H9 (cell line): ENCODE data around the gene MRPL23. TPM values are rescaled to one million over a fixed set of nuclear protein-coding genes. Genes with fewer than 3 reads are reported as not detected.

Source experiments
- DNase-seq: peaks from one replicate; pipeline ENCODE4 v3.0.0-alpha.2; 2017
- H2AFZ ChIP-seq: one replicate; pipeline ENCODE4 v1.6.1; 2013; ENCODE audit warnings: mild to moderate bottlenecking, low read length, control low read depth, moderate library complexity
- H2AK5ac ChIP-seq: 2 replicates; pipeline ENCODE4 v1.6.1; 2013; ENCODE audit warnings: low read length, control low read depth, mixed read lengths; ENCODE audit not compliant: insufficient read length
- H2BK120ac ChIP-seq: one replicate; pipeline ENCODE4 v1.6.1; 2013; ENCODE audit warnings: low read depth, mild to moderate bottlenecking, low read length, control low read depth, inconsistent platforms; ENCODE audit not compliant: poor library complexity, severe bottlenecking
- H2BK12ac ChIP-seq: 2 replicates; pipeline ENCODE4 v1.6.1; 2013; ENCODE audit warnings: low read length, control low read depth, mixed read lengths, low read depth; ENCODE audit not compliant: insufficient read length
- H2BK15ac ChIP-seq: 2 replicates; pipeline ENCODE4 v1.6.1; 2013; ENCODE audit warnings: low read depth, low read length, control low read depth
- H2BK20ac ChIP-seq: one replicate; pipeline ENCODE4 v1.6.1; 2013; ENCODE audit warnings: low read depth, mild to moderate bottlenecking, low read length, control low read depth, inconsistent platforms; ENCODE audit not compliant: poor library complexity, severe bottlenecking
- H2BK5ac ChIP-seq: 2 replicates; pipeline ENCODE4 v1.6.1; 2013; ENCODE audit warnings: low read length, control low read depth, mixed read lengths; ENCODE audit not compliant: insufficient read length
- H3K14ac ChIP-seq: 2 replicates; pipeline ENCODE4 v1.6.1; 2013; ENCODE audit warnings: low read length, control low read depth; ENCODE audit not compliant: insufficient read depth
- H3K18ac ChIP-seq: 2 replicates; pipeline ENCODE4 v1.6.1; 2013; ENCODE audit warnings: low read depth, mild to moderate bottlenecking, mixed read lengths, low read length, control low read depth; ENCODE audit not compliant: insufficient read length
- H3K23ac ChIP-seq: 2 replicates; pipeline ENCODE4 v1.6.1; 2013; ENCODE audit warnings: low read length, control low read depth, mixed read lengths, low read depth; ENCODE audit not compliant: insufficient read length
- H3K23me2 ChIP-seq: 2 replicates; pipeline ENCODE4 v1.6.1; 2013; ENCODE audit warnings: low read depth, mild to moderate bottlenecking, mixed read lengths, low read length, control low read depth; ENCODE audit not compliant: insufficient read length, poor library complexity, severe bottlenecking
- H3K27ac ChIP-seq: 2 replicates; pipeline ENCODE4 v1.5.1; 2013; ENCODE audit warnings: low read length, control low read depth, mixed read lengths, low read depth; ENCODE audit not compliant: insufficient read length
- H3K27me3 ChIP-seq: 2 replicates; pipeline ENCODE4 v1.6.1; 2013; ENCODE audit warnings: low read length, control low read depth, inconsistent platforms; ENCODE audit not compliant: insufficient read depth
- H3K4ac ChIP-seq: 2 replicates; pipeline ENCODE4 v1.6.1; 2013; ENCODE audit warnings: low read depth, mild to moderate bottlenecking, control low read depth, inconsistent platforms, low read length, moderate library complexity
- H3K4me1 ChIP-seq: 2 replicates; pipeline ENCODE4 v1.6.1; 2013; ENCODE audit warnings: low read length, control low read depth, inconsistent platforms; ENCODE audit not compliant: insufficient read depth
- H3K4me2 ChIP-seq: 2 replicates; pipeline ENCODE4 v1.6.1; 2013; ENCODE audit warnings: low read length, control low read depth, mixed read lengths; ENCODE audit not compliant: insufficient read length, insufficient read depth
- H3K56ac ChIP-seq: 2 replicates; pipeline ENCODE4 v1.6.1; 2013; ENCODE audit warnings: low read depth, mild to moderate bottlenecking, mixed read lengths, low read length, control low read depth; ENCODE audit not compliant: insufficient read length
- H3K79me1 ChIP-seq: 2 replicates; pipeline ENCODE4 v1.6.1; 2013; ENCODE audit warnings: low read depth, mild to moderate bottlenecking, moderate library complexity, low read length, control low read depth, inconsistent platforms; ENCODE audit not compliant: insufficient read depth, poor library complexity, severe bottlenecking
- H3K79me2 ChIP-seq: 2 replicates; pipeline ENCODE4 v1.6.1; 2013; ENCODE audit warnings: low read length, control low read depth, inconsistent platforms; ENCODE audit not compliant: insufficient read depth
- H3K9ac ChIP-seq: 2 replicates; pipeline ENCODE4 v1.6.1; 2013; ENCODE audit warnings: low read length, control low read depth, mixed read lengths; ENCODE audit not compliant: insufficient read length; ENCODE audit errors: extremely low read depth
- H3K9me3 ChIP-seq: one replicate; pipeline ENCODE4 v1.6.1; 2013; ENCODE audit warnings: low read depth, low read length, inconsistent platforms; ENCODE audit not compliant: control insufficient read depth
- H3T11ph ChIP-seq: one replicate; pipeline ENCODE4 v1.6.1; 2013; ENCODE audit warnings: mild to moderate bottlenecking, low read length, control low read depth, inconsistent platforms
- H4K20me1 ChIP-seq: one replicate; pipeline ENCODE4 v1.6.1; 2013; ENCODE audit not compliant: control insufficient read depth, insufficient read length, insufficient read depth
- H4K5ac ChIP-seq: 2 replicates; pipeline ENCODE4 v1.6.1; 2013; ENCODE audit warnings: low read depth, mild to moderate bottlenecking, mixed read lengths, low read length, control low read depth; ENCODE audit not compliant: insufficient read length
- H4K8ac ChIP-seq: replicated peaks from 2 replicates; pipeline ENCODE4 v1.6.1; 2013; ENCODE audit warnings: low read length, control low read depth, mixed read lengths, low read depth; ENCODE audit not compliant: insufficient read length
- H4K91ac ChIP-seq: 2 replicates; pipeline ENCODE4 v1.6.1; 2013; ENCODE audit warnings: low read depth, mild to moderate bottlenecking, moderate library complexity, mixed read lengths, low read length, control low read depth; ENCODE audit not compliant: insufficient read length
- H3K27ac Mint-ChIP-seq, 3 experiments: 2 replicates in 2 of 3; 3 replicates in 1 of 3; pipeline ENCODE4 v1.8.0; 2020 to 2021; ENCODE audit warnings: mixed read lengths in 3 of 3, mild to moderate bottlenecking in 1 of 3, moderate library complexity in 1 of 3
- H3K27me3 Mint-ChIP-seq: 2 replicates; pipeline ENCODE4 v1.8.0; 2021; ENCODE audit warnings: low read depth, mild to moderate bottlenecking, moderate library complexity, mixed read lengths
- H3K36me3 Mint-ChIP-seq, 3 experiments: 2 replicates in 2 of 3; 3 replicates in 1 of 3; pipeline ENCODE4 v1.8.0; 2020 to 2021; ENCODE audit warnings: low read depth in 3 of 3, mixed read lengths in 3 of 3; ENCODE audit not compliant: insufficient read depth in 1 of 3
- H3K4me1 Mint-ChIP-seq, 2 experiments: 2 replicates each; pipeline ENCODE4 v1.8.0; 2020; ENCODE audit warnings: mixed read lengths in 2 of 2
- H3K4me3 Mint-ChIP-seq, 2 experiments: 2 replicates in 1 of 2; 3 replicates in 1 of 2; pipeline ENCODE4 v1.8.0; 2020 to 2021; ENCODE audit warnings: mild to moderate bottlenecking in 2 of 2, mixed read lengths in 2 of 2, moderate library complexity in 1 of 2
- H3K9me3 Mint-ChIP-seq, 2 experiments: 2 replicates in 1 of 2; 3 replicates in 1 of 2; pipeline ENCODE4 v1.8.0; 2020; ENCODE audit warnings: mild to moderate bottlenecking in 2 of 2, mixed read lengths in 2 of 2, moderate library complexity in 1 of 2
- WGBS: extraction: QIAGEN DNeasy Blood & Tissue Kit; methylation state at CpG from one replicate; pipeline ENCODE4 v1.1.7; 2013; ENCODE audit warnings: missing lambda C conversion rate, low lambda C conversion rate, mixed read lengths; ENCODE audit not compliant: insufficient read length; ENCODE audit errors: extremely low coverage; 5-methylcytosine and 5-hydroxymethylcytosine counted together
- total RNA-seq: library from RNA; stranded (reverse); gene quantifications from 2 replicates; pipeline ENCODE4 v1.2.1, GENCODE V29; 2021
- TF ChIP-seq, protein P1 (sequence below): fragments of 200-600 bp; sonication (generic); conservative IDR thresholded peaks from 3 replicates; pipeline ENCODE4 v1.8.0; 2021; ENCODE audit warnings: antibody characterized with exemption, mild to moderate bottlenecking

MRPL23 gene
- total RNA-seq, 1 experiment from 2014 or later = 67.3 TPM

DNA sequence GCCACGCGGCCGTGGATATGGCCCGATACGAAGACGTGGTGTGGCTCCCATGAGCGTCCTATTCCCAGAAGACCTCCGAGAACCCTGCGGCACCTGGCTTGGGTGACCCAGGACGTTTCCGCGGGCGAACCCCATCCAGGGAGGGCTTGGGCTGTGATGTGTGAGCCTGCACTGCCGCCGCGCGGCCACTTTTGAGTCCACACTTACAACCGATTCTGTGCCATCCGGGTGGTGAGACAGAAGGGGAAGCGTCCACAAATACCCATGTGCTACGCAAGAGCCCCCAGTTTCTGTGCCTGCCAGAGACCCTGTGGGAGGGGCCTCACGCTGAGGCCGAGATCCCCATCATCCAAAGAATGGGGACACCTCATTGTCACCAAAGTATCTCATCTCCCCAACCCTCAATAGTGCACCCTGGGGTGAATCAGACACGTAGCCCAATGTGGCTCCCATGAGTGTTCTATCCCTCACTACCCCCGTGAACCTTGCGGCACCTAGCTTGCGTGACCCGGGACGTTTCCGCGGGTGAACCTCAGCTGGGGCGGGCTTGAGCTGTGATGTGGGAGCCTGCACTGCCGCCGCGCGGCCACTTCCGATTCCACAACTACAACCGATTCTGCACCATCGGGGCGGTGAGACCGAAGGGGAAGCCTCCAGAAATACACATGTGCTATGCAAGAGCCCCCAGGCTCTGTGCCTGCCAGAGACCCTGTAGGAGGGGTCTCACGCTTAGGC lies 55.1 kb downstream of the MRPL23 start:
- Mint-ChIP-seq H3K36me3 (no peaks in the 10 kb centered on the region), H3K27ac (no peak overlapping the region), H3K27me3 (no peaks in the 10 kb centered on the region), H3K4me1 (no peaks in the 10 kb centered on the region), H3K9me3 (no peaks in the 10 kb centered on the region), H3K4me3 (no peak overlapping the region)
- no peak overlapping the region for H4K91ac ChIP-seq
- H2BK12ac ChIP-seq = no peak overlapping the region
- no peak overlapping the region for H3K18ac ChIP-seq
- H3K4me1 ChIP-seq = no peaks in the 10 kb centered on the region
- no peak overlapping the region for H4K5ac ChIP-seq
- no peaks in the 10 kb centered on the region for H3K79me2 ChIP-seq
- H3K27ac ChIP-seq = no peak overlapping the region
- H2BK5ac ChIP-seq = no peak overlapping the region
- no peaks in the 10 kb centered on the region for H3K27me3 ChIP-seq
- no peak overlapping the region for H3K56ac ChIP-seq
- H2BK15ac ChIP-seq = no peak overlapping the region
- H3T11ph ChIP-seq = no peak overlapping the region
- no peak overlapping the region for H2BK20ac ChIP-seq
- no peak overlapping the region for H3K14ac ChIP-seq
- TF ChIP-seq, protein P1, sequence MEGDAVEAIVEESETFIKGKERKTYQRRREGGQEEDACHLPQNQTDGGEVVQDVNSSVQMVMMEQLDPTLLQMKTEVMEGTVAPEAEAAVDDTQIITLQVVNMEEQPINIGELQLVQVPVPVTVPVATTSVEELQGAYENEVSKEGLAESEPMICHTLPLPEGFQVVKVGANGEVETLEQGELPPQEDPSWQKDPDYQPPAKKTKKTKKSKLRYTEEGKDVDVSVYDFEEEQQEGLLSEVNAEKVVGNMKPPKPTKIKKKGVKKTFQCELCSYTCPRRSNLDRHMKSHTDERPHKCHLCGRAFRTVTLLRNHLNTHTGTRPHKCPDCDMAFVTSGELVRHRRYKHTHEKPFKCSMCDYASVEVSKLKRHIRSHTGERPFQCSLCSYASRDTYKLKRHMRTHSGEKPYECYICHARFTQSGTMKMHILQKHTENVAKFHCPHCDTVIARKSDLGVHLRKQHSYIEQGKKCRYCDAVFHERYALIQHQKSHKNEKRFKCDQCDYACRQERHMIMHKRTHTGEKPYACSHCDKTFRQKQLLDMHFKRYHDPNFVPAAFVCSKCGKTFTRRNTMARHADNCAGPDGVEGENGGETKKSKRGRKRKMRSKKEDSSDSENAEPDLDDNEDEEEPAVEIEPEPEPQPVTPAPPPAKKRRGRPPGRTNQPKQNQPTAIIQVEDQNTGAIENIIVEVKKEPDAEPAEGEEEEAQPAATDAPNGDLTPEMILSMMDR = no peak
- no peaks in the 10 kb centered on the region for H3K9me3 ChIP-seq
- H2AFZ ChIP-seq = no peak overlapping the region
- H3K23ac ChIP-seq = no peak overlapping the region
- no peak for DNase-seq
- H3K23me2 ChIP-seq = no peaks in the 10 kb centered on the region
- WGBS = no CpG with 5 or more reads among the region's 42 CpGs
- H3K9ac ChIP-seq = no peak overlapping the region
- no peak overlapping the region for H2AK5ac ChIP-seq
- no peak overlapping the region for H4K8ac ChIP-seq
- H3K79me1 ChIP-seq = no peaks in the 10 kb centered on the region
- no peak overlapping the region for H3K4ac ChIP-seq
- H2BK120ac ChIP-seq = no peak overlapping the region
- no peak overlapping the region for H3K4me2 ChIP-seq
- H4K20me1 ChIP-seq = no peaks in the 10 kb centered on the region
